CD4-positive, alpha-beta T cell treated with Interleukin-6 at 100 ng/mL for 8 hours (primary cell): ENCODE data around the gene RNF31.
"Not testable (repeated sequence)": the region's sequence is repeated elsewhere in the genome, so short reads cannot be mapped to it uniquely, and the experiment has no call there.

ENCODE experiments used
- DNase-seq: peaks from one replicate; pipeline ENCODE4 v3.0.0-alpha.2; 2020; ENCODE audit warnings: mixed read lengths, low spot score

RNF31 gene

GRCh38 chr14:24202538-24202937 lies 55.2 kb downstream of the RNF31 start:
- not testable (repeated sequence) for DNase-seq

GRCh38 chr14:24203249-24203886 lies 56.1 kb downstream of the RNF31 start:
- not testable (repeated sequence) for DNase-seq

- no peak for DNase-seq
These were observed 57.2 kb downstream of the RNF31 start for GRCh38 chr14:24204163-24205146.

GRCh38 chr14:24206260-24207103 lies 59.2 kb downstream of the RNF31 start:
- no peak for DNase-seq

- no peak for DNase-seq
These were observed 59.8 kb downstream of the RNF31 start for GRCh38 chr14:24207104-24207551.

- no peak for DNase-seq
These were observed 60.3 kb downstream of the RNF31 start for GRCh38 chr14:24207625-24208024.
